Measurements from ENCODE around the gene TEX14. TPM values are rescaled to one million over a fixed set of nuclear protein-coding genes. Genes with fewer than 3 reads are reported as not detected.

Gene TEX14
- total and polyA plus RNA-seq, 4 experiments from 2014 or later: 1.3 to 1.6 TPM; not detected in 2

DNA sequence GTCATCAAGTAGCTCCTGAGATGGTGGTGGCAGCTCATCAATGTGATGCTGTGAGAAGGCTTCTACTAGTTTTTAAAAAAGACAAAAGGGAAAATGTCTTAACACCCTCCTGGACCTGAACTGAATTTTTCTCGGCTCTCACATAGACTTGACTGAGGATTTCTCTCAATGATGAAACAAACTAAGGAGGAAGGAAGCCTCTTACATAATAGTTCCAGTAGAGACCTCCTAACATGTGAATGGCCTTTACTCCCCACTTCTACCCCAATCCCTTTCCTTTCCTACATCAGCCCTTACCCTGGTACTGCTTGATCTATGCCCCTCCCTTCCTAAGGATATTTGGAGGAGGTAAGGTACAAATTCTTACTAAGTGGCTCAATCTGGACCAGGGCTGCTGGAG lies 122.6 kb downstream of the TEX14 start:
- ChIA-PET CTCF (ENCODE audit: partially characterized antibody) (interaction anchor here (2.1 kb wide), 1 partner anchor 9 kb away, joined by 10 read pairs; no protein-coding TSS in a partner anchor), POLR2A (ENCODE audit: partially characterized antibody) (no interaction called here)
- Histone ChIP-seq H3K4me1 (ENCODE audit: insufficient read depth, low read length) (no peaks in the 10 kb centered on the region), H3K4me3 (ENCODE audit: low read length in 2 of 2) (no peak overlapping the region), H3K27ac (ENCODE audit: low read depth, low read length) (no peak overlapping the region), H3K36me3 (ENCODE audit: insufficient read depth, low read length) (no peaks in the 10 kb centered on the region), H3K27me3 (ENCODE audit: insufficient read depth, low read length) (no peaks in the 10 kb centered on the region), H3K9me3 (ENCODE audit: control insufficient read depth in 1 of 2, low read length in 2 of 2) (no peaks in the 10 kb centered on the region)
- H3K9me3 Mint-ChIP-seq: no peaks in the 10 kb centered on the region
- DNase-seq: no peak
- H3K27me3 Mint-ChIP-seq: no peaks in the 10 kb centered on the region
- H3K36me3 Mint-ChIP-seq: no peaks in the 10 kb centered on the region
- H3K27ac Mint-ChIP-seq: no peak overlapping the region
- H3K4me3 Mint-ChIP-seq: no peak overlapping the region
- no peaks in the 10 kb centered on the region for H3K4me1 Mint-ChIP-seq
- intact Hi-C loops (cut with micrococcal nuclease): no loop called here

DNA sequence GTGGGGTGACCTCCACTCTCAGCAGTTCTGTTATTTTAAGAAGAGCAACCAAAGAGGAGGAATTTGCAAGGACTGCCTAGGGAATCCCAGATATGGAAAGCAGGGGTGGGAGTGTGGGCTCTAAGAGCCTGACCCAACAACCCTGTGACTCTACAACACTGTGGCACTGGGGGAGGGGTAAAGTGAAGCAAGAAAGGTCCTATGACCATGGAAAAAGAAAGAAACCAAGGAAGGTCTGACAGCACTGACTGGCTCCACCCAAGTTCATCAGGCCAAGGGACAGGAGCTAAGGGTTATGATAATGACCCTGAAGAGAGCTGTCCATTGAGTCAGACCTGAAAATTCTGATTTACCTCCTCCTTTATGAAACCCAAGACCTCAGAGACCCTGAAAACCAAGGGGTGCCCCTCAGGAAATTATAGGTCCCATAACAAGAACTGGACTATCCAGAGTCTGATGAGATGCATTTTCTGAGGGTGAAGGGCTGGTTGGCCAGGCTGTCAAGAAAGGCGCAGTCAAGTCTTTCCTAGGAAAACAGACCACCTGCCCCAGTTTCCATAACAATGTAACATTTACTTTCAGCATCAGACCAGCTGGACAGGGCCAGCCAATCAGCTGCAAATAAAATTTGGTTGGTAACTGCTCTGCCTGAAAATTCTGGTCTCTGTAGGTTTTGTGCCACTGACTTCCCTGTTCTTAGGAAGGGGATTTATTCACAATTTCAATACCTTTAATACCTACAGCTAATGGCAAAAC lies 123.6 kb downstream of the TEX14 start:
- Histone ChIP-seq H3K36me3 (ENCODE audit: insufficient read depth, low read length) (no peaks in the 10 kb centered on the region), H3K4me3 (ENCODE audit: low read length in 2 of 2) (no peak overlapping the region), H3K27me3 (ENCODE audit: insufficient read depth, low read length) (no peaks in the 10 kb centered on the region), H3K27ac (ENCODE audit: low read depth, low read length) (no peak overlapping the region), H3K4me1 (ENCODE audit: insufficient read depth, low read length) (no peaks in the 10 kb centered on the region), H3K9me3 (ENCODE audit: control insufficient read depth in 1 of 2, low read length in 2 of 2) (no peaks in the 10 kb centered on the region)
- ChIA-PET CTCF (ENCODE audit: partially characterized antibody) (interaction anchor here (1.0 to 2.1 kb wide), 2 partner anchors 10 to 20 kb away, joined by 3 to 10 read pairs; no protein-coding TSS in a partner anchor), POLR2A (ENCODE audit: partially characterized antibody) (no interaction called here)
- Mint-ChIP-seq H3K27me3 (no peaks in the 10 kb centered on the region), H3K4me3 (no peak overlapping the region), H3K4me1 (no peaks in the 10 kb centered on the region), H3K36me3 (no peaks in the 10 kb centered on the region), H3K9me3 (no peaks in the 10 kb centered on the region), H3K27ac (no peak overlapping the region)
- no peak for DNase-seq
- intact Hi-C loops (cut with micrococcal nuclease): no loop called here

- H3K27me3 Mint-ChIP-seq: no peaks in the 10 kb centered on the region
These were observed 126.2 kb downstream of the TEX14 start for GRCh38 chr17:58565389-58566311.

DNA sequence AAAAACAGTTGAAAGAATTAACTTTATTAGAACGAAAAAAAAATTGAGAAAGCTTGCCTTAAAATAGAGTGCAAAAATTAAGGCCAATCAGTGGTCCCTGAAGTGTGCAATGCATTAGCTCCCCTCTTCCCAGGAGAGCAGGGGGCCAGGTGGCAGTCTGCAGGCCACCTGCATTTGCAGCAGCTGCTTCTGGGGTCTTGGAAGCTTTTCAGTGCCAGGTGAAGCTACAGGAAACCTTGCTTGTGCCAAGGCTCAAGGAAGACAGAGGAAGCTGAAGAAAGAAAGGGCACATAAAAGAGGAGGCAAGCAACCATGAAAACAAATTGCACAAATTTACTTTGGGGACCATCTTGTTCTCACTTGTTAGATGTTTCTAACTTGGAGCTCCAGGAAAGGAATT lies 126.9 kb downstream of the TEX14 start:
- no peak for DNase-seq
- H3K36me3 ChIP-seq (ENCODE audit: insufficient read depth, low read length): no peaks in the 10 kb centered on the region
- intact Hi-C loops (cut with micrococcal nuclease): no loop called here
- no peaks in the 10 kb centered on the region for H3K27me3 Mint-ChIP-seq
- H3K4me1 ChIP-seq (ENCODE audit: insufficient read depth, low read length): no peaks in the 10 kb centered on the region
- no peak overlapping the region for H3K27ac Mint-ChIP-seq
- H3K4me1 Mint-ChIP-seq: no peaks in the 10 kb centered on the region
- CTCF ChIA-PET (ENCODE audit: partially characterized antibody): interaction anchor here (1.1 to 1.4 kb wide), 3 partner anchors 13 to 443 kb away, joined by 3 to 5 read pairs (median 3); no protein-coding TSS in a partner anchor
- H3K4me3 Mint-ChIP-seq: no peak overlapping the region
- no peaks in the 10 kb centered on the region for H3K9me3 Mint-ChIP-seq
- H3K27me3 ChIP-seq (ENCODE audit: insufficient read depth, low read length): no peaks in the 10 kb centered on the region
- POLR2A ChIA-PET (ENCODE audit: partially characterized antibody): no interaction called here
- no peak overlapping the region for H3K27ac ChIP-seq (ENCODE audit: low read depth, low read length)
- H3K36me3 Mint-ChIP-seq: no peaks in the 10 kb centered on the region
- H3K9me3 ChIP-seq (ENCODE audit: control insufficient read depth in 1 of 2, low read length in 2 of 2): no peaks in the 10 kb centered on the region
- H3K4me3 ChIP-seq (ENCODE audit: low read length in 2 of 2): no peak overlapping the region

More at GRCh38 chr17:58565389-58566311, 126.2 kb downstream of the TEX14 start:
- ChIA-PET POLR2A (ENCODE audit: partially characterized antibody) (interaction anchor here (0.6 kb wide), 1 partner anchor 330 kb away, joined by 3 read pairs; no protein-coding TSS in a partner anchor), CTCF (ENCODE audit: partially characterized antibody) (interaction anchor here (1.1 to 1.4 kb wide), 2 partner anchors 12 to 20 kb away, joined by 3 to 5 read pairs; no protein-coding TSS in a partner anchor)
- no peaks in the 10 kb centered on the region for H3K9me3 Mint-ChIP-seq
- DNase-seq: no peak
- no peak overlapping the region for H3K27ac ChIP-seq (ENCODE audit: low read depth, low read length)
- H3K27ac Mint-ChIP-seq: no peak overlapping the region
- H3K36me3 ChIP-seq (ENCODE audit: insufficient read depth, low read length): no peaks in the 10 kb centered on the region
- H3K4me1 ChIP-seq (ENCODE audit: insufficient read depth, low read length): no peaks in the 10 kb centered on the region
- no peaks in the 10 kb centered on the region for H3K9me3 ChIP-seq (ENCODE audit: control insufficient read depth in 1 of 2, low read length in 2 of 2)
- H3K4me3 Mint-ChIP-seq: no peak overlapping the region
- intact Hi-C loops (cut with micrococcal nuclease): no loop called here
- H3K4me3 ChIP-seq (ENCODE audit: low read length in 2 of 2): no peak overlapping the region
- no peaks in the 10 kb centered on the region for H3K36me3 Mint-ChIP-seq
- no peaks in the 10 kb centered on the region for H3K4me1 Mint-ChIP-seq
- H3K27me3 ChIP-seq (ENCODE audit: insufficient read depth, low read length): no peaks in the 10 kb centered on the region

DNA sequence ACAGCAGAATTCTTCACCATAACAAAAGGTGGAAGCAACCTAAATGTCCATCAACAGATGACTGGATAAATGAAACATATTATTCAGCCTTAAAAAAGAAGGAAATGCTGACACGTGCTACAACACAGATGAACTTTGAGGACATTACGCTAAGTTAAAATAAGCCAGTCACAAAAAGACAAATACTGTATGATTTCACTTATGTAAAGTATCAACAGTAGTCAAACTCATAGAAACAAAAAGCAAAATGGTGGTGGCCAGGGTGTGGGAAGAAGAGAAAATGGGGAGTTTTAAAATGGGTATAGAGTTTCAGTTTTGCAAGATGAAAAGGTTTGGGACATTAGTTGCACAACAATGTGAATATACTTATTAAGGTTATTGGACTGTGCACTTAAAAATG lies 127.6 kb downstream of the TEX14 start:
- H3K4me3 Mint-ChIP-seq: no peak overlapping the region
- CTCF ChIA-PET (ENCODE audit: partially characterized antibody): interaction anchor here (1.1 to 1.4 kb wide), 3 partner anchors 14 to 444 kb away, joined by 3 to 5 read pairs (median 3); no protein-coding TSS in a partner anchor
- no peaks in the 10 kb centered on the region for H3K36me3 Mint-ChIP-seq
- POLR2A ChIA-PET (ENCODE audit: partially characterized antibody): no interaction called here
- no peak overlapping the region for H3K4me3 ChIP-seq (ENCODE audit: low read length in 2 of 2)
- intact Hi-C loops (cut with micrococcal nuclease): no loop called here
- H3K4me1 Mint-ChIP-seq: no peaks in the 10 kb centered on the region
- H3K27me3 ChIP-seq (ENCODE audit: insufficient read depth, low read length): no peaks in the 10 kb centered on the region
- no peak for DNase-seq
- H3K9me3 Mint-ChIP-seq: no peaks in the 10 kb centered on the region
- no peaks in the 10 kb centered on the region for H3K36me3 ChIP-seq (ENCODE audit: insufficient read depth, low read length)
- no peaks in the 10 kb centered on the region for H3K9me3 ChIP-seq (ENCODE audit: control insufficient read depth in 1 of 2, low read length in 2 of 2)
- no peaks in the 10 kb centered on the region for H3K4me1 ChIP-seq (ENCODE audit: insufficient read depth, low read length)
- no peak overlapping the region for H3K27ac ChIP-seq (ENCODE audit: low read depth, low read length)
- peaks cover 1 to 2% of the 10 kb centered on the region in 2 donors for H3K27me3 Mint-ChIP-seq
- no peak overlapping the region for H3K27ac Mint-ChIP-seq

GRCh38 chr17:58560511-58560910 lies 131.3 kb downstream of the TEX14 start:
- Mint-ChIP-seq H3K4me3 (no peak overlapping the region), H3K36me3 (no peaks in the 10 kb centered on the region), H3K27me3 (peaks cover 1 to 2% of the 10 kb centered on the region in 2 donors), H3K4me1 (peaks cover 4 to 6% (median 5%) of the 10 kb centered on the region in 4 donors), H3K9me3 (no peaks in the 10 kb centered on the region), H3K27ac (no peak overlapping the region)
- intact Hi-C loops (cut with micrococcal nuclease): no loop called here
- H3K9me3 ChIP-seq (ENCODE audit: control insufficient read depth in 1 of 2, low read length in 2 of 2): no peaks in the 10 kb centered on the region
- CTCF ChIA-PET (ENCODE audit: partially characterized antibody): no interaction called here
- POLR2A ChIA-PET (ENCODE audit: partially characterized antibody): no interaction called here
- H3K27me3 ChIP-seq (ENCODE audit: insufficient read depth, low read length): no peaks in the 10 kb centered on the region
- DNase-seq: no peak
- no peaks in the 10 kb centered on the region for H3K4me1 ChIP-seq (ENCODE audit: insufficient read depth, low read length)
- no peaks in the 10 kb centered on the region for H3K36me3 ChIP-seq (ENCODE audit: insufficient read depth, low read length)
- no peak overlapping the region for H3K4me3 ChIP-seq (ENCODE audit: low read length in 2 of 2)
- H3K27ac ChIP-seq (ENCODE audit: low read depth, low read length): no peak overlapping the region

DNA sequence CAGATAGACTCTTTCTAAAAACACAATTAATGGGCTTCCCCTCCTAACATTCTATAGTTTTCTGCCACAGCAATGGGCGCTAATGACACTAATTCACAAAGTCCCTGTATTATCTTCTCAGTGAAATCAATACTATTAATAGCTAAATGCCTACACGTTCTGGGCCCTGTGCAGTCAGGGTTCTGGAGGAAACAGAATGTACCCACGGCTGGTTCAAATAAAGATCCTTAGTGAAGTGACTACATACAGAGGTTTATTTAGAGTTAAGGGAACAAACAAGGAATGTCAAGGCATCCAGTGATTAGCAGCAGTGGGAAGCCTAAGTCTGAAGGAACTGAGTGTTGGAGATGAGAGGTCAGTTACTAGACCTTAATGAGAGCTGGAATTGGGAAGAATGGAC lies 133.9 kb downstream of the TEX14 start:
- ChIA-PET CTCF (ENCODE audit: partially characterized antibody) (no interaction called here), POLR2A (ENCODE audit: partially characterized antibody) (no interaction called here)
- Histone ChIP-seq H3K27me3 (ENCODE audit: insufficient read depth, low read length) (no peaks in the 10 kb centered on the region), H3K36me3 (ENCODE audit: insufficient read depth, low read length) (no peaks in the 10 kb centered on the region), H3K9me3 (ENCODE audit: control insufficient read depth in 1 of 2, low read length in 2 of 2) (no peaks in the 10 kb centered on the region), H3K4me3 (ENCODE audit: low read length in 2 of 2) (no peak overlapping the region), H3K4me1 (ENCODE audit: insufficient read depth, low read length) (no peaks in the 10 kb centered on the region), H3K27ac (ENCODE audit: low read depth, low read length) (no peak overlapping the region)
- H3K36me3 Mint-ChIP-seq: no peaks in the 10 kb centered on the region
- intact Hi-C loops (cut with micrococcal nuclease): no loop called here
- DNase-seq: no peak
- H3K4me3 Mint-ChIP-seq: no peak overlapping the region
- H3K9me3 Mint-ChIP-seq: no peaks in the 10 kb centered on the region
- no peak overlapping the region for H3K27ac Mint-ChIP-seq
- H3K27me3 Mint-ChIP-seq: peaks cover 1 to 2% of the 10 kb centered on the region in 2 donors
- H3K4me1 Mint-ChIP-seq: peaks cover 4 to 6% (median 5%) of the 10 kb centered on the region in 4 donors
